Activated T-cell treated with anti-CD3 and anti-CD28 coated beads for 1 hour (primary cell): Measurements from ENCODE around the gene FER.
"Not testable (repeated sequence)": the region's sequence is repeated elsewhere in the genome, so short reads cannot be mapped to it uniquely, and the experiment has no call there.

Experiments used
- DNase-seq: peaks from one replicate; pipeline ENCODE4 v3.0.0-alpha.2; 2020; ENCODE audit warnings: low read depth

FER gene

DNA sequence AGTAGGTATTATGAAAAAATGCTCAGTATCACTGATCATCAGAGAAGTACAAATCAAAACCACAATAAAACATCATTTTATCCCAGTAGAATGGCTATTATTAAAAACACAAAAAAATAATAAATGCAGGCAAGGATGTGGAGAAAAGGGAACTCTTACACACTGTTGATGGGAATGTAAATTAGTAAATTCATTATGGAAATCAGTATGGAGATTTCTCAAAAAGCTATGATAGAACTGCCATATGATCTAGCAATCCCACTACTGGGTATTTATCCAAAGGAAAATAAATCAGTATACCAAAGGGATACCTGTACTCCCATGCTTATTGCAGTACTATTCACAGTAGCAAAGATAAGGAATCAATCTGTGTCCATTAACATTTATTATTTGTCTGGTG, 209.6 kb downstream of the FER start:
- no peak for DNase-seq

DNA sequence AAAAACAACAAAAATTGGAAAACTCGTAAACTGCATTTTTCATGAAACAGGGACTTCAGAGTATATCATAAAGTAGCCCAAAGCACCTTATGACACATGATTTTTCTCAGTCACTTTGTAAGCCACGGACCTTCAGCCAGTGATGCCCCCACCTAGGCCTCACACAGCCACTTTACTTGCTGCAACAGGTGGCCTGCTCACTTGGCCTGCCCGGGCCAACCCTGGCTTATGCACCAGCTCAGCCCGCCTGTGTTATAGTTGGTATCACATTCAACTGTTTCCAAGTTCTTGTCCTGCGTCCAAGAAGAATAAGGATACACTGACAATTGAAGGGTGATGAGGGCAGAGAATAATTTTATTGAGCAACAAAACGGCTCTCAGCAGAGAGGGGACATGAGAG, 219.2 kb downstream of the FER start:
- DNase-seq: no peak

GRCh38 chr5:108974594-108974993, 226.9 kb downstream of the FER start:
- DNase-seq: no peak

GRCh38 chr5:108975697-108976096, 228.0 kb downstream of the FER start:
- no peak for DNase-seq

DNA sequence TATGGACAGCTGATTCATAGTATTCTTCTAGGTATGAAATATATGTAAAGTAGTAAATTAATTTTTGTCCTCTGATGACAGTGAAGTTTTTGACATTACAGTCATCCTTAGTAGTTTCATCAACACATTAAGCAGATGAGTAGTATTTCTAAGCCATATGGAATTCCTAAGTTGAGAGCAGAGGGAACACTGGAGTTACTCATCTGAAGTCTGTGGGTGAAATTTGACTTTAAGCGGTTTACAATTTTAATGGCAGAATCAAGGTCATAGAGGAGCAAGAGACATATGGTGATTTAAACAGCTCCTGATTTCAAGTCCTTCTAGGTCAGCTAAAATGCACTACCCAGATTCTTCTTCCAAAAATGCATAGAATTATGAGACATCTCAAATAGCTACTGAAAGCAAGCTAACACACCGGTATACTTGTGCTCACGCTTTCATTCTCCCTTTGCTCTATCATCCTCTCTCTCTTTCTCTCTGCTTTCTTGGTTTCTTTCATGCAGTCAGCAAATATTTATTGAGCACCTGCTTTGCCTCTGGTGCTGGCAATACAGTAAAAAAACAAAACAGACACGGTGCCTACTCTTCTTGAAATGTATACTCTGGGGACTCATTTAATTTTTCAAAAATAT, 235.9 kb downstream of the FER start:
- no peak for DNase-seq

GRCh38 chr5:108989761-108990392, 242.2 kb downstream of the FER start:
- no peak for DNase-seq

DNA sequence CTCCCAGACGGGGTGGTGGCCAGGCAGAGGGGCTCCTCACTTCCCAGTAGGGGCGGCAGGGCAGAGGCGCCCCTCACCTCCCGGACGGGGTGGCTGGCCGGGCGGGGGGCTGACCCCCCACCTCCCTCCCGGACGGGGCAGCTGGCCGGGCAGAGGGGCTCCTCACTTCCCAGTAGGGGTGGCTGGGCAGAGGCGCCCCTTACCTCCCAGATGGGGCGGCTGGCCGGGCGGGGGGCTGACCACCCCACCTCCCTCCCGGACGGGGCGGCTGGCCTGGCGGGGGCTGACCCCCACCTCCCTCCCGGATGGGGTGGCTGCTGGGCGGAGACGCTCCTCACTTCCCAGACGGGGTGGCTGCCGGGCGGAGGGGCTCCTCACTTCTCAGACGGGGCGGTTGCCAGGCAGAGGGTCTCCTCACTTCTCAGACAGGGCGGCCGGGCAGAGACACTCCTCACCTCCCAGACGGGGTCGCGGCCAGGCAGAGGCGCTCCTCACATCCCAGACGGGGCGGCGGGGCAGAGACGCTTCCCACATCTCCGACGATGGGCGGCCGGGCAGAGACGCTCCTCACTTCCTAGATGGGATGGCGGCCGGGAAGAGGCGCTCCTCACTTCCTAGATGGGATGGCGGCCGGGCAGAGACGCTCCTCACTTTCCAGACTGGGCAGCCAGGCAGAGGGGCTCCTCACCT, 244.8 kb downstream of the FER start:
- not testable (repeated sequence) for DNase-seq

- not testable (repeated sequence) for DNase-seq
These were observed 245.7 kb downstream of the FER start for GRCh38 chr5:108993440-108993839.

GRCh38 chr5:108997720-108998119, 250.0 kb downstream of the FER start:
- DNase-seq: no peak

DNA sequence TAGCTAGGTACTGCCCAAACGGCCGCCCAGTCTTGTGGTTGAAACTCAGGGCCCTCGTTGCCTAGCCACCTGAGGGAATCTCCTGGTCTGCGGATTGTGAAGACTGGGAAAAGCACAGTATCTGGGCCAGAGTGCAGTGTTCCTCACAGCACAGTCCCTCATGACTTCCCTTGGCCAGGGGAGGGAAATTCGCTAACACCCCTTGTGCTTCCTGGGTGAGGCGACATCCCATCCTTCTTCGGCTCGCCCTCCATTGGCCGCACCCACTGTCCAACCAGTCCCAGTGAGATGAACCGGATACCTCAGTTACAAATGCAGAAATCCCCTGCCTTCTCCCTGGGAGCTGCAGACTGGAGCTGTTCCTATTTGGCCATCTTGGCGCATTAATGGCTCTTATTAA, 250.5 kb downstream of the FER start:
- DNase-seq: no peak

DNA sequence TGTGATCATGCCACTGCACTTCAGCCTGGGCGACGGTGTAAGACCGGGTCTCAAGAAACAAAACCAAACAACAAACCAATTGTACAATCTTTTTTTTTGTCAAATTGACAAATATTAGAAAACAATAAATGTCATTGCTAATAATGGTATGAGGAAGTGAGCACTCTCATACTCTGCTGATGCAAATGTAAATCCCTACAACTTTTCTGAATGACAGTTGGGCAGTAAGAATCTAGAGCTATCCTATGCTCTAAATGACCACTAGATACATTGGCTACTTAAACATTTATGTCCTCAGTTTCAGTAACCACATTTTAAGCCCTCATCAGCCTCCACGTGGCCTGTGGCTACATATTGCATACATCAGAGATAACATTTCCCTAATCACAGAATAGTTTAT, 256.2 kb downstream of the FER start:
- DNase-seq: no peak

DNA sequence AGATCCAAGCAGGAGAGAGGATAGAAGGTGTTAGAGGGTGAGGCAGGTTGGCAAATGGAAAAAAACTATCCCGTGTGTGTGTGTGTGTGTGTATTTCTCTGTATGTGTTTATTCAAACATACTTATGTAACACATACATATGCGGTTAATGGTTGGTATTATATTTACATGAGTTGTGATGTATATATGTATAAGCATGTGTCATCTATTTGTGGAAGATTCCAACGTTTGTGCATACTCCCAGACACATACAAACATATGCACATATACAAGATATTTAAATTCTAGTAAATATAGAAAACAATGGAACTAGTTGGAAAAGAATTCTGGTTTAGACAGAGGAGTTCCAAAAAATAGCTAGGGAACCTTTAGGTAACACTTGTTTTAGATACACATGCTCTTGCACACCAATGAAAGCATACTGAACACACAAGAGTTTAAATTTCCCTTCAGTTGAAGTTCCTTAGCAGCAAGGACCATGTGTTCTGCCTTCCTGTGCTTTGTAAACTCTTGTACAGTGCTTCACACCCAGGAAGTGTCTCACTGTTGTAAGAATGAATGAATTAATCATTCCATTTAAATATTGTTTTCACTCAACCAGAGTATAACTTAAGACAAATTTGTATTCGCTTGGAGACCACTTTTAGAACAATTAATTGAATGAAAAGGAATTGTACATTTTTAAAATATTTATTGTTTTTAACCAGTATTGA, 257.8 kb downstream of the FER start:
- DNase-seq: no peak

GRCh38 chr5:109006129-109006528, 258.4 kb downstream of the FER start:
- DNase-seq: no peak

GRCh38 chr5:109016300-109016699, 268.6 kb downstream of the FER start:
- no peak for DNase-seq

DNA sequence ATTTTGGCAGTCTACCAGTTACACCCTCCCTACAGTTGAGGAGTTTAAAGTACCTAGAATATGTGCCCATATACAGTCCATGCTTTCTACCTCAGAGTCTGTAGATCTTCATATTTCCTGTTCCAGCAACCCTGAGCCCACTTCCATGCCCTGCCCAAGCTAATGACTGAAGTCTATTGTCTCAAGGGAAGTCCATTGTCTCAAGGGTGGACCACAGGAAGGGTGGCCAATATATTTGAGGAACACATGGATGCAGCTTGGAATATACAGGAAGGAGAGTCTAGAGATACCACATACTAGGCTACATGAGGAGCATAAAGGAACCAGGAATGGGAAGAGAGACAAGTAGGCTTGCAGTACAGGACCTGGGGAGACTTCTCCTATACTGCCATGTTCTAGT, 274.4 kb downstream of the FER start:
- DNase-seq: no peak

DNA sequence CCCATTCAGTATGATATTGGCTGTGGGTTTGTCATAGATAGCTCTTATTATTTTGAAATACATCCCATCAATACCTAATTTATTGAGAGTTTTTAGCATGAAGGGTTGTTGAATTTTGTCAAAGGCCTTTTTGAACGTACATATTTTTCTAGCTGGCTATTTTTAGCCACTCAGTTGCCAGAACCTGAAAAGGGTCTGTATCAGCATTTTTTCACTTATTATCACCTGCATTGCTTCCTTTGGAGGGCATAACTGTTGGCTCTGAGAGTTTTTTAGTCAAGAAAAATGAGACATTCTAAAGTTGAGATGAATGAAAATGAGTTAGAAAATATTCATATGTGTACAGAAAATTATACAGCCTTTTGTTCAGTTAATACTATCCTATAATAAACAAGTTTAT, 278.0 kb downstream of the FER start:
- not testable (repeated sequence) for DNase-seq

DNA sequence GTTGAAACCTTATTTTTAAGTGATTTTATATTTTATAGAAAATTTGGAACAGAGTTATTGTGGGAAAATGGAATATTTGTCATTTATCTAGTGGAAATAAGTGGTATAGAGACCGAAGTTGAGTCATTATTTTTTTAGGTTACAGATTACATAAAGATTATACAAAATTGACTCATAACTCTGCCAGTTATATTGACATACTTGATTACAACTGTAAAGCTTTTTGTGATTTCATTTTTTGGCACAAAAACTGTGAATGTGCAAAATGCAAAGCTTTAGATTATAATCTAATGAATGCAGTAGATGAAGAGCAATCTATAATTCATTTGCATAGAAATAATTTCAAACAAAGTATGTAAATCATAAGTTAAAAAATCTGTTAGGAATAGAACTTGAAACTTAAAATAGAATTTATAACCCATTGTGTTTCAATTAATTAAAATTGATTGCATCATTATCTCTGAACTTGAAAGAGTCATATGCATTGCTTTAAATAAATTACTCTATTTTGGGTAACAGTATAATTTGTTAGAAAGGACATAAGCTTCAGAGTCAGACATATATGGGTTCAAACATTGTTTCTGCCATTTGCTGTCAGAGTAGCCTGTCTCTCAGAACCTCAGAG, 280.4 kb downstream of the FER start:
- no peak for DNase-seq

DNA sequence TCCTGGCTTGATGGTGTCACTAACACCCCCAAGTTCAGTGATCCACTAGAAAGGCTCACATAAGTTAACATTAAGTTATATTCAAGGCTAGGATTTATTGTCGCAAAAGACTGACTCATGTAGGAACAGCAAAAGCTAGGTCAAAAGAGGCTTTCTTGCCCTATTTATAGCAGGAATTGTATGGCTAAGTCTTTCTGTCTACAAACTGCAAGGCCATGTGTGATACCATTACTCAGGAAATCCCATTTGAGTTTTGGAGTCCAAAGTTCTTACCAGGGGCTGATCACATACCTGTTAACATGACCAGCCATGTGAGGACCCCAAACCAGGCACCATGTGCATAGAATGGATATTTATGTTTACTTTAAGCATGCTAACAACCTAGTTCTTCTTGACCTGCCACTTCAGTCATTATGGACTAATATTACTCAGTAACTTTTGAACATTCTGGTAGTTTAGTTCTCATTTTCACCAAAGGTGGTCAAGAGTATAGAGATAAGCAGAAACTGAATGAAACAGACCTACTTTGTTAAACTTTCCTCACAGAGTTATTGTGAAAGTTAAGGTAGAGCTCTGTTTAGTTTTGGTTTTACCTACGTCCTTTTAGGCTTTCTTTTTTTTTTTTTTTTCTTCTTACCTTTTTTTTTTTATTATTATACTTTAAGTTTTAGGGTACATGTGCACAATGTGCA, 281.1 kb downstream of the FER start:
- DNase-seq: no peak

- DNase-seq: no peak
These were observed 282.1 kb downstream of the FER start for GRCh38 chr5:109029847-109030246.

DNA sequence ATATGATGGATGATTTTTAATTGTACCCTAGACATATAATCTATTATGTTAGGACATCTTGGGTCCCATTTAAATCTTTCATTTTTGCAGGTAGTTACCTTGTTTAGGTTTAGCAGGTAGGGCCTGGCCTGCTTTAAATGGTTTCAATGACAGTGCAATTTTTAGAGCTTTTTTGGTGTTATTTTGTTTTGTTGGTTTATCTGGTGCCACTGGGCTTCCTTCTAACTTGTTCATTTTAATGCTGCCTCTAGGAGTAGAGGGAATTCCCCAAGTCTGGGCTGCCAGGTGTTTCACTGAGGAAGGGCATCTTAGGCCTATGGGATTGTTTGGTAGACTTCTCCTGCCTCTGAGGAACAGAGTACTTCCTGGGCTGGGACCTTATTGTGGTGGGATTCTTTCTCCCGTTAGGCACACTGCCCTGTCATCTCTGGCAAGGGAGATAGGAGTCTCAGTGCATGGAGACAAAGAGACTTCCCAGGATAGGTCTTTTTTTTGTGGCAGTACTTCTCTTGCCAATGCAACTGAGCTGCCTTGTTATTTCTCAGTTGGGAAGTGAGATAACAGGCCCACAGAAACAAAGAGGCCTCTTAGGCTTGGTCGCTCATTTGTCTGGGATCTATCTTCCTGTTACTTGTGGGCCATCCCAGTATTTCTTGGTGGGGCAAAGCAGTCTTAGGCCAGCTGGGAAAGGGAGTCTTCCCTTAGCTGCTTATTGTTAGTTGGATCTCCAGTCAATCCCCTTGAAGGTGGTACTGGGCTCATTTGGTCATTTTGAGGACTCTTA, 282.9 kb downstream of the FER start:
- DNase-seq: no peak

- no peak for DNase-seq
These were observed 286.6 kb downstream of the FER start for GRCh38 chr5:109034306-109034705.
